ENCODE data around the gene ATP2B3.

The ATP2B3 gene

DNA sequence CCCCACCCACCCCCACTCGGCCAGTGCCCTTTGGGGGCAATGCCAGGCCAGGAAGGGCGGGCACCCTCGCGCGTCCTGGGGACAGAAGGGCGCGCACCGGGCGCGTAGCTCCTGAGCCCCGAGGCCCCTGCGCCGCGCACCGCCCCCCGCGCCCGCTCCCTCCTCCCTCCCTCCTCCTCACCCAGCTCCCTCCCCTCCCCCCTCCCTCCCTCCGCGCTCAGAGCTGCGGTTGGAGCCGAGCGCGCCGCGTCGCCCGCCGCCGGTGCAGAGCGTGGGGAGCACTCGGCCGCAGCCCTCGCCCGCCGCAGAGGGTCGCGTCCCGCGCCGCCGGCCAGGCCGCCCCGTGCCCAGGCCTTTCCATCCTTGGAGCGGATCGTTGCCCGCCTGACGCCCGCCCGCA lies at the start of gene ATP2B3:
Gene ATP2B3, plus strand, starts transcription at position 220 of the 400 bp plus-strand sequence. CDS start 18,606 bp downstream, outside the sequence.
- FAIRE-seq = no peak

- FAIRE-seq = no peak
These were observed 49.3 kb upstream of the ATP2B3 start for GRCh38 chrX:153468008-153468580.

- FAIRE-seq = no peak
These were observed 47.5 kb upstream of the ATP2B3 start for GRCh38 chrX:153469811-153470410.

GRCh38 chrX:153470411-153471363 lies 46.8 kb upstream of the ATP2B3 start, which contains the start of gene HAUS7:
HAUS7 (minus strand) TSS chrX:153470576; CDS start chrX:153470557, 19 bp downstream.
- FAIRE-seq = no peak

DNA sequence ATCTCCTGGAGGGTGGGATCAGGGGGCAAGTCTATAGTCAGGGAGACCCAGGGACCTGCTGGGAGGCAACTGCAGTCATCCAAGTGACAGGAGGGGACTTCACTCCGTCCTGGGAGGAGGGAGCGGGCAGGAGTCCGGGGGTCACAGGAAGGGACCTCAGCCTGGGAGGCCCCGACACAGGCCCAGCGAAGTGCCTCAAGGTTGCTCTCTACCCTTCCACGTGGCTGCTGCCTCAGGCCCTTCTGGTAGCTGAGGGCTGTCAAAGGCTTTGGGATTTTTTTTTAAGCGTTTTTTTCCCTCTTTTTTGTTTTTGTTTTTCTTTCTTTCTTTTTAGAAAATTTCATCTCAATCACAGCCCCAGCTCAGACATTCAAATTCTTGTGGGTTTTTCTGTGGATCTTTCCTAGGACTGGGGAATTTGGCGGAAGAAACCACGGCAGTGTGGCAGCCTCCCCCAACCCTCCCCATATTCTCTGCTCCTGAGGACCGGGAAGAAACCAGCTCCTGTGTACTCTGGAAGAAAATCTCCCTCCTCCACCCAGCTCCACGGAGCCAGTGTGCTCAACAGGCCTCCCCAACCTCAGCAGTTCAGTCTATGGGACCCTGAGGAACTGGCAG lies 45.7 kb upstream of the ATP2B3 start:
- FAIRE-seq = no peak

GRCh38 chrX:153473126-153473525 lies 44.3 kb upstream of the ATP2B3 start:
- FAIRE-seq = no peak

DNA sequence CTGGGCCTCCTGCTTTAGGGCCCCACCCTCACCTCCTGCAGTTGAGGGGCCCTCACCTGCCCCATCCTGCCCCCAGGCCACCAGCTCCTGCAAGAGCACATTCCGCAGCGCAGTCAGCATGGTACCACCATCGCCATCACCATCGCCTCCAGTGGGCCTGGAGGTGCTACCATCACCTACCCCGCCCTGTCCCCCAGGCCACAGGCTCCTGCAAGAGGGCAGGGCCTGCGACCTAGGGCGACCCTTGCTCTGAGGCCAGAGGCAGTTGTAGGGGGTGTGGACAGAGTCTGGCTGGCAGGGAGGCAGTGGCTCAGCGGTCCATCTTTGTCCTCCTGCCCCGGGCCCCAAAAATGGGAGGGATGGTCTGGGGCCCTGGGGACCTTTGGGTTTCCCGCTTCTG lies 43.2 kb upstream of the ATP2B3 start:
- no peak for FAIRE-seq

- no peak for FAIRE-seq
These were observed 42.7 kb upstream of the ATP2B3 start for GRCh38 chrX:153474718-153475117.

- no peak for FAIRE-seq
These were observed 42.2 kb upstream of the ATP2B3 start for GRCh38 chrX:153475271-153475670.

- no peak for FAIRE-seq
These were observed 41.6 kb upstream of the ATP2B3 start for GRCh38 chrX:153475751-153476281.

DNA sequence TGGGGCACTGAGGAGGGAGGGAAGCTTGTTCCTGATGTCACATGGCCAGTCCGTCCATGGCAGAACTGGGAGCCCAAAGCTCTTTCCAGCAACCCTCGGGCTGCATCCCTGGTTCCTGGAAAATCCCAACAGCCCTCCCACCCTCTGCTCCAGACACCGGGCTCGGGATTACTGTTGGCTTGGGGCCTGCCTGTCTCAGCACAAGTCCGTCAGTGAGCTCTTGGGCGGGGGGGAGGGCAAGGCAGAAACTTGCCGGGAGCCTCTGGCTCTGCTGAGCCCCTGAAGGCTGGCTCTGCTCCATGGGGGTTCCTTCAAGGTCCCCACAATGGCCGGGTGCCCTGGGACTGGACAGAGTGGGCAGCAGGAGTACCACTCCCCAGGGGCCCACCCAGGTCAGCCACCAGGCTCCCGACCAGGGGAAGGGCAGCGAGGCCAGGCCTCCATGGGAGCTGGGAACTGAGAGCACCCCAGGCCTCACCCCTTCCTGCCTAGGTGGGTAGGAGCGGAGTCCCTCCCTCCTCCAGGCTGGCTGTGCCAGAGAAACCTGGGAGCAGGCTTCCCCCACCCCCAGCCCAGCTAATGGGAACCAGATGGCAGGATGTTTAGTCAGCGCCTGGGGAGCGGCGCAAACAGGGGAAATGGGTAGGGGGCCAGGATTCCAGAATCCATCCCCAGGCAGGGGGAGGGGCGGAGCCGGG lies 40.6 kb upstream of the ATP2B3 start:
- FAIRE-seq = no peak

DNA sequence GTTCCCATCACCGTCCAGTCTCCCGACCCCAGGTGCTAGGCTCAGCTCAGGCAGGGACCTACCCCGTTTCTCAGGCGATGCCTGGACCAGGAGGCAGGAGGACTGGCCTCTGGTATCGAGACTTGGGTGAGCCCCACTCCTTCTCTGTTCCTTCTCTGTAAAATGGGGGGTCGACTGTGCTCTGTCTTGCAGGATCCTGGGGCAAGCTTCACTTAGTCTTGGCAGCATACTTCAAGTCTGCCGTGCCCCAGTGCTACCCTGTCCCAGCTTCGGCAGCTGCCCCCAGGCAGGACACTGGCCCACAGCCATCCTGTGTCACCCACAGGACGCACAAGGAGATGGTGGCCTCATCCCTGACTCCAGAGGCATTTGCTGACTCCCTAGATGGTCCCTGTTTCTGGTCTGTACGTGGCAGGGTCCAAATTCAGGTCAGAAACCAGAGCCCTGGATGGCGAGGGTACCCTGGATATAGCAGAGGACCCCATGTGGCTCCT lies 40.0 kb upstream of the ATP2B3 start:
- no peak for FAIRE-seq

DNA sequence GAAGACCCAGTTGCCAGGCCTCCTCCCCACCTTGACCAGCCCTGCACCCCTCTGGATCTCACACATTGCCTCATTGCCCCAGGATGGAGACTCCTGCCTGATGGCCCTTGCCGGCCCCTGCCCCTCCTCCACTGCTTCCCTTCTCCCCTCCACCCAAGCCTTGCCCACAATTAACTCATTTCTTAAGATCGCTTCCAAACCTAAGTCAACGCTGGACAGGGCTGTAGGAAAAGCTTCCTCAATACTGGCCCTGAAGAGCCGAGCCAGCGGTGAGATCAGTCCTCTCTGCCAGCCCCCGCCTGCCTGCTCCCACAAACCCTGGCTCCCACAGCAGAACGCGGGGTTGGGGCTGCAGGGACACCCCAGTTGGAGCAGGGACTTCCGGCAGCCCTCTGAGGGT lies 39.5 kb upstream of the ATP2B3 start:
- no peak for FAIRE-seq

DNA sequence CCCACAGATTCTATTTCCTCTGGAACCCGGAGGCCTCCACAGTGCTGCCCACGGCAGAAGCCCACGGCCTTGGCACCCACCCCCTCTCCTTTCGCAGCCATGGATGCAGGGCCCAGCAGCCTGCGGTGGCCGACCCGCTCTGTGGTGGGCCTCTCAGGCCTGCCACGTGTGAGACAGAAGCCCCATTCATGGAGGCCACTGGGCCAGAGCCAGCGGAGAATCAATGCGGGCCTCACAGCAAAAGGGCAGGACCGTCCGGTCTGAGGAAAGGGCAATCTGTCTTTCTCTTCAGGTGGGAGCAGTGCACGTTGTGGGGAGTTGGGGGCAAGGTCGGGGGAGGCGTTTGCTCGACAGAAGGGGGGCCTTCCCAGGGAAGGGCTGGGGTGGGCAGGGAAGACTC lies 38.7 kb upstream of the ATP2B3 start:
- no peak for FAIRE-seq

GRCh38 chrX:153481043-153481442 lies 36.4 kb upstream of the ATP2B3 start:
- no peak for FAIRE-seq

DNA sequence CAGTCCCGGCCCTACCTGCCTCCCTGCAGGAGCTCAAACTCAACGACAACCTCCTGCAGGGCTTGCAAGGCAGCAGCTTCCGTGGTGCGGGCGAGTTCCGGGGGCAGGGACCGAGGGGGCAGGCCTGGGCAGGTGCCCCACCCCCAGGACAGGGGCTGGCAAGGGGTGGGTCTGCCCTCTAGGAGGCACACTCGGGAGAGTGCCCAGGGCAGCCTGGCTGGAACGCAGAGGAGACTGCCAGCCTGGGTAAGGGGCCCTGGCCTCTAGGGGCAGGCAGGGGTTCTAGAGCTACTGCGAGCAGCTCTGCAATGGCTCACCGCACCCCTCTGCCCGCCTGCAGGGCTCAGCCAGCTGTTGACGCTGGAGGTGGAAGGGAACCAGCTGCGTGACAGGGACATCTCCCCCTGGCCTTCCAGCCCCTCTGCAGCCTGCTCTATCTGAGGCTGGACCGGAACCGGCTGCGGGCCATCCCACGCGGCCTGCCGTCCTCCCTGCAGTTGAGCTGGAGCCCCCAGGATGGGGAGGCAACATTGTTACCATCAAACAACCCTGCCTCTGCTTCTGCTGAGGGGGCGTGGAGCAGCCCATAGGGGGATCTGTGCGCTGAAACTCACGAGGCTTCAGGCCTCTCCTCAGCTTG lies 34.9 kb upstream of the ATP2B3 start:
- FAIRE-seq = no peak

DNA sequence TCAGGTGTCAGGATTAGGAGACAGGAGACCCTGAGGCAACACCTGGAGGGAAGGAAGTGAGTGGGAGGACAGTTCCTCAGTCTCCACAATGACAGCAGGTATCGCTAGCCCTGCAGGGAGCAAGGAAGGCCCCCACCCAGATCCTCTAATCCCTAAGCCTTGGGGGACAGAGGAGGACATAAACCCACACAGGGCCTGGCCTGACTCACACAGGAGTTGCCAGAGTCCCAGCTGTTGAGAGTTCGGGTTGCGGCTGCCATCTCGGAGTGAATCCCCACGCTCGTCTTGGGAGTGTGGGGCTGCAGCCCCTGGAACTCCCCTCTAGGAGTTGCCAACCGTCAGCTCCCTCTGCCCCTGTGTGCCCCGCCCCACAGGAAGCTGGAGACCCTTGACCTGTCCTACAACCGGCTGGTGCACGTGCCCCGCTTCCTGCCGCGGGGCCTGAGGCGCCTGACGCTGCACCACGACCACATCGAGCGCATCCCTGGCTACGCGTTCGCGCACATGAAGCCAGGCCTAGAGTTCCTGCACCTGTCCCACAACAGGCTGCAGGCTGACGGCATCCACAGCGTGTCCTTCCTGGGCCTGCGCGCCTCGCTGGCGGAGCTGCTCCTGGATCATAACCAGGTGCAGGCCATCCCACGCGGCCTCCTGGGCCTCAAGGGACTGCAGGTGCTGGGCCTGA lies 31.9 kb upstream of the ATP2B3 start:
- no peak for FAIRE-seq

DNA sequence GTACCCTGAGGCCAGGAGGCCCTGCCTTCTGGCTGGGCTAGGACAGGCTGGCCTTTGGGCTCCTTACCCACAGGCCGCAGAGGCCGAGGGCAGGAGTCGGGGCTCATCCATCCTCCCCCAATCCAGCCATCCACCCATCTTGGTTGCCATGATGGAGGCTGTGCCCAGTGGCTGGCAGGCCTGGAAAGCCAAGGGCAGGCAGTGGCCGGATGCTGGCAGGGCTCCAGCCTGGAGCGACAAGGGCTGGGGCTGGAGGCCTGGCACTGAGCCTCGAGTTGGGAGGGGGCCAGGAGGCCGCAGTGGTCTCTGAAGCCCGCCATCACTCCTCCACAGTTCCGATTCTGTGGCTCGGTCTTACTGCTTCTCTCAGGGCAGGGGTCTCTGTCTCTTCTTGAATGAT lies 31.3 kb upstream of the ATP2B3 start:
- no peak for FAIRE-seq

DNA sequence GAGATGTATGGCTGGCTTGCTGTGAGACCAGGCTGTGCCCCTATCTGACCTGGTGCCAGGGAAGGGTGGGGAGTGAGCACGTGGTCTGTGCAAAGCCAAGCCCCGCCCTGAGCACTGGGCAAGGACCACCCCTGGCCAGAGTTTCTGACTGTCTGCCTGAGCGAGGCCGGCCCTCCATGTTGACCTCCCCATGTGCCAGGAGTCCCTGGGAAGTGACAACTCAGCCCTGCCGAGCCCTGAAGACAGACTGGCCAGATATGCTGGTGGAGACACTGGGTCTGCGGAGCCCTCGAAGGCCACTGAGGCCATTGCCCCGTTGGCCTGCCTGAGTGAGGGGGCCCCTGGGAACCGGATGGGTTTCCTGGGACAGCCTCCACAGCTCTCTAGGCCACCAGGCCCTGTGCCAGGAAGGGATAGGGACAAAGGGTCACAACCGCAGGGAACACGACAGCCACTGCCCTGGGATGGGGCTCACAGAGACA lies 29.8 kb upstream of the ATP2B3 start:
- FAIRE-seq = no peak

- FAIRE-seq = no peak
These were observed 29.1 kb upstream of the ATP2B3 start for GRCh38 chrX:153488231-153488914.

Measured in TTC549 (cell line).